Stimulated activated CD4-positive, alpha-beta T cell treated with anti-CD3 and anti-CD28 coated beads, Interleukin-2, amount 100 ng/mL, for 24 hours (primary cell): ENCODE data around the gene TAS1R3.

Source experiments
- DNase-seq, 2 donors: peaks; one replicate each; pipeline ENCODE4 v3.0.0-alpha.2; 2020

TAS1R3 gene

DNA sequence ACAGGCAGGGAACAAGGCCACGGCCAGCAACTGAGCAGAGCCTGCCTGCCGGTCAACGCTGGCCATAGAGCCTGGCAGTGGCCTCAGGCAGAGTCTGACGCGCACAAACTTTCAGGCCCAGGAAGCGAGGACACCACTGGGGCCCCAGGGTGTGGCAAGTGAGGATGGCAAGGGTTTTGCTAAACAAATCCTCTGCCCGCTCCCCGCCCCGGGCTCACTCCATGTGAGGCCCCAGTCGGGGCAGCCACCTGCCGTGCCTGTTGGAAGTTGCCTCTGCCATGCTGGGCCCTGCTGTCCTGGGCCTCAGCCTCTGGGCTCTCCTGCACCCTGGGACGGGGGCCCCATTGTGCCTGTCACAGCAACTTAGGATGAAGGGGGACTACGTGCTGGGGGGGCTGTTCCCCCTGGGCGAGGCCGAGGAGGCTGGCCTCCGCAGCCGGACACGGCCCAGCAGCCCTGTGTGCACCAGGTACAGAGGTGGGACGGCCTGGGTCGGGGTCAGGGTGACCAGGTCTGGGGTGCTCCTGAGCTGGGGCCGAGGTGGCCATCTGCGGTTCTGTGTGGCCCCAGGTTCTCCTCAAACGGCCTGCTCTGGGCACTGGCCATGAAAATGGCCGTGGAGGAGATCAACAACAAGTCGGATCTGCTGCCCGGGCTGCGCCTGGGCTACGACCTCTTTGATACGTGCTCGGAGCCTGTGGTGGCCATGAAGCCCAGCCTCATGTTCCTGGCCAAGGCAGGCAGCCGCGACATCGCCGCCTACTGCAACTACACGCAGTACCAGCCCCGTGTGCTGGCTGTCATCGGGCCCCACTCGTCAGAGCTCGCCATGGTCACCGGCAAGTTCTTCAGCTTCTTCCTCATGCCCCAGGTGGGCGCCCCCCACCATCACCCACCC is at the start of gene TAS1R3:
TAS1R3 (plus strand) TSS at position 213 of the 898 bp plus-strand sequence; CDS start at position 279, 66 bp downstream.
- DNase-seq = no peak

DNA sequence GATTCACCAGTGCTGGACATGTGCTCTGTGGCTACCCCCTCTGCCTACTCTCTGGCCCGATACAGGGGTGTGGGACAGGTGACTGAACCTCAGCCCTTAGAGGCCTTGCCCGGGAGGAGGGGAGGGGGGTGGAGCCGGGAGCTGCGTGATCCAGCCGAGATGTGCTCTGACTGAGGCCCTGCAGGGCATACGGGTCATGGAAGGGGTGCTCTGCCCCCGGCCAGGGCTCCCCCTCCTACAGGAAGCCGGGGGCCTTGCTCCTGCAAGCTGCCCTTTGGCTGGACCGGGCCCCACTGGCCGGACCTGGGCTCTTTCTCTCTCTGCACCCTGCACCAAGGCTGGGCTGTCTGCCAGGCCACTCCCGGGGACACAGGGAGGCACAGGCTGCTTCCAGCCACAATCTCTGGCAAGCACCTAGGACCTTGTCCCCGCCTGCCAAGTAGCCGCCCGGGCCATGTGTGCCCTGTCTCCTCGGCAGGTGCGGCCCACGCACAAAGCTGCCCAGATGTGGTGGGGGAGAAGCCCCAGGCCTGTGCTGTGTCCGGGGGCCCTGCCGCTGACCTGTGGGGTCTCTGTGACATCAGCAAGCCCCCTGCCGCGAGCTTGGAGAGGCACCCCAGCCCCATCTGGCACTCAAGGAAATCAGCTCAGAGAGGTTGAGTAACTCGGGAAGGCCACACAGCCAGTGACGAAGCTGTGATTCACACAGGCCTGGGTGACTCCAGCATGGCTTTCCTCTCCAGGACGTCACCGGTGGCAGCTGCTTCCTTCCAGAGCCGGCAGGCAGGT is 49.4 kb upstream of the TAS1R3 start:
- DNase-seq = no peak

DNA sequence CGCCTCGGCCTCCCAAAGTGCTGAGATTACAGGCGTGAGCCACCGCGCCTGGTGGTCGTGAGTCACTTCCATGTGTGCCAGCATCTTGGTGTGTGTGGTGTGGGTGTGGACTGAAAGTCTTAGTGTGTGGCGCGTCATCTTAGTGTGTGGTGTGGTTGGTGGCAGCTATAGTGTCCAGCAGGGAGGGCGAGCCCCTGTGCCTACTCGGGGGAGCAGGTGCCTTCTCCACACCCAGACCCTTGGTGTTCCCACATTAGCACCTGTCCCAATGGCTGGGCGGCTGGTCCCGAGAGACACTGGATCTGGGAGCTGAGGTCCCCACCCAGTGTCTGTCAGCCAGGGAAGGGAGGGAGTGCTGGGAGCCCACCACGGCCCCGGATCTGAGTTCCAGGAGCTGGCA is 48.1 kb upstream of the TAS1R3 start:
- no peak for DNase-seq

DNA sequence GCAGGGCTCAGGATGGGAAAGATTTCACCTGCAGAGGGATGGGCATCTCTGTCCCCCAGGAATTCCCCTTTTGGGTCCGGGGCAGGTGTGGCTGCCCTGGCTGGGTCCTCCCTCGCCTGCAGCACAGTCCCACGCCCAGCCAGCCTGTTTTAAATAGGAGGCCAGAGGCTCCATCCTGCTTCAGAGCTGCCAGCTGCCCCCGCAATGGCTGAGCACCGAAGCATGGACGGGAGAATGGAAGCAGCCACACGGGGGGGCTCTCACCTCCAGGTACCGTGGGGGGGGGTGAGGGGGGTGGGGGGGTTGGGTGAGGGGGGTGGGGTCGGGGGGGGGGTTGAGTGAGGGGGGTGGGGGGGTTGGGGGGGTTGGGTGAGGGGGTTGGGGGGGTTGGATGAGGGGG is 47.3 kb upstream of the TAS1R3 start:
- no peak for DNase-seq

DNA sequence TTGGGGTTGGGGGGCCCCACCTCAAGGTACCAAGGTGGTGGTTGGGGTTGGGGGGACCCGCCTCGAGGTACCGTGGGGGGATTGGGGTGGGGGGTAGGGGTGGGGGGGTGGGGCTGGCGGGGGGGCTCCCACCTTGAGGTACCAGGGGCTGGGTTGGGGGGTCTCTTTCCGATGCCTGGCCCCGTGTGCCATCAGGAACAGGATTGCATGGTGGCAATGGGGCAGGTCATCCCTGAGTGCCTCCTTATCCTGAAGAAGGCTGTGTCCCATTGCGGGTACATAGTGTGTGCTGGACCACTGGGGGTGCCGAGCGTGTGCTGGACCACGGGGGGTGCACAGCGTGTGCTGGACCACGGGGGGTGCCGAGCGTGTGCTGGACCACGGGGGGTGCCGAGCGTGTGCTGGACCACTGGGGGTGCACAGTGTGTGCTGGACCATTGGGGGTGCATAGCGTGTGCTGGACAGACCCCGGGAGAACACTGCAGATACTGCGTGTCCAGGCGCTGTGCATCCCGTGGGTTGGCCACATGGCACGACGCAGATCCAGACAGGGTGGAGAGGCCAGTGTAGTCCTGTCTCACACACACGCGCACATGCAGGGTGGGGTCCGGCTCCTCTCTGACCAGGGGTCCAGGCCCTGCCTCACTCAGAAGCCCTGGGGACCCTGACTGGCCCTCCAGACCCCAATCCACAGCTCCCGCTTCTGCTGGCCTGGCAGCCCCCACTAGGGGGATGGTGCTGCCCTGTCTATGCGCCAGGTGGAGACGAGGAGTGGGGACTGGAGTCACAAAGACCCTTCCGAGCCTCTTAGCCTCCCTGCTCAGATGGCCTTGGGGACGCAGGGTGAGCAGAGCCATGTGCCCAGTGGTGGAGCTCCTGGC is 46.6 kb upstream of the TAS1R3 start:
- no peak for DNase-seq

DNA sequence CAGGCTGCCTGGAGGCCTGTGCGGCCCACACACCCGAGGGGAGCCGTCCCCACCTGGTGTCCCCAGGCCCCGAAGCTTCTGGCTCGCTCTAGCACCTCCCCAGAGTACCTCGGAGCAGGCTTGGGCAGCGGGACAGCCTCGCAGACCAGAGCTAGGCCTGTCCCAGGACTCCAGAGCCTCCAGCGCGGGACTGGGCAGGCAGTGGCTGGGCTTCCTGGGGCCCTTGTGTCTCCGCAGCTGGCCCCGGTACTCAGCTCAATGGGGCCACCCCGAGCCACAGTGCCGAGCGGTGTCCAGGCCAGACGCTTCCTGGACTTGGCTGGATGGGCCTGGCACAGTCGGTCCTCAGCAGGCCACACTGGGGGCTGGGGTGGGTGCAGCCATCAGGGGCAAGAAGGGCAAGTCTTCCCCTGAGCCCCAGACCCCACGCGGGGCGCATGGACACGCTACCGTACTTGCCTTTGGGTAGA is 45.9 kb upstream of the TAS1R3 start:
- DNase-seq = no peak

DNA sequence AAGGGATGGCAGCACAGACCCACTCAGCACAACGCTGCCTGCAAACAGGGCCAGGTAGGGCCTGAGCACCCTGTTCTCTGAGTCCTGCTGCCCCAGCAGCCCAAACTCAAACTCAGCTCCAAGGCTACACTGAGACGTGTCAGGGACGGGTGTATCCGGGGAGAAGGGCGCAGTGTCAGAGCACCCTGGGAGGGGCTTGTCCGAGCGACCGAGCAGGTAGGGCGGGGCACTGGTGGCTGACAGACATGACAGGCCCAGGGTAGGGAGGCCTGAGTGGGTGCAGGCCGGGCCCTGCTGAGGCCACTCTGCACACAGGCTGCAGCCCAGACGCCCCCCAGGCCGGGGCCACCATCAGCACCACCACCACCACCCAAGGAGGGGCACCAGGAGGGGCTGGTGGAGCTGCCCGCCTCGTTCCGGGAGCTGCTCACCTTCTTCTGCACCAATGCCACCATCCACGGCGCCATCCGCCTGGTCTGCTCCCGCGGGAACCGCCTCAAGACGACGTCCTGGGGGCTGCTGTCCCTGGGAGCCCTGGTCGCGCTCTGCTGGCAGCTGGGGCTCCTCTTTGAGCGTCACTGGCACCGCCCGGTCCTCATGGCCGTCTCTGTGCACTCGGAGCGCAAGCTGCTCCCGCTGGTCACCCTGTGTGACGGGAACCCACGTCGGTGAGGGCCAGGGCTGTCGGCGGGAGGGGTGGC is 45.3 kb upstream of the TAS1R3 start:
- DNase-seq = no peak

DNA sequence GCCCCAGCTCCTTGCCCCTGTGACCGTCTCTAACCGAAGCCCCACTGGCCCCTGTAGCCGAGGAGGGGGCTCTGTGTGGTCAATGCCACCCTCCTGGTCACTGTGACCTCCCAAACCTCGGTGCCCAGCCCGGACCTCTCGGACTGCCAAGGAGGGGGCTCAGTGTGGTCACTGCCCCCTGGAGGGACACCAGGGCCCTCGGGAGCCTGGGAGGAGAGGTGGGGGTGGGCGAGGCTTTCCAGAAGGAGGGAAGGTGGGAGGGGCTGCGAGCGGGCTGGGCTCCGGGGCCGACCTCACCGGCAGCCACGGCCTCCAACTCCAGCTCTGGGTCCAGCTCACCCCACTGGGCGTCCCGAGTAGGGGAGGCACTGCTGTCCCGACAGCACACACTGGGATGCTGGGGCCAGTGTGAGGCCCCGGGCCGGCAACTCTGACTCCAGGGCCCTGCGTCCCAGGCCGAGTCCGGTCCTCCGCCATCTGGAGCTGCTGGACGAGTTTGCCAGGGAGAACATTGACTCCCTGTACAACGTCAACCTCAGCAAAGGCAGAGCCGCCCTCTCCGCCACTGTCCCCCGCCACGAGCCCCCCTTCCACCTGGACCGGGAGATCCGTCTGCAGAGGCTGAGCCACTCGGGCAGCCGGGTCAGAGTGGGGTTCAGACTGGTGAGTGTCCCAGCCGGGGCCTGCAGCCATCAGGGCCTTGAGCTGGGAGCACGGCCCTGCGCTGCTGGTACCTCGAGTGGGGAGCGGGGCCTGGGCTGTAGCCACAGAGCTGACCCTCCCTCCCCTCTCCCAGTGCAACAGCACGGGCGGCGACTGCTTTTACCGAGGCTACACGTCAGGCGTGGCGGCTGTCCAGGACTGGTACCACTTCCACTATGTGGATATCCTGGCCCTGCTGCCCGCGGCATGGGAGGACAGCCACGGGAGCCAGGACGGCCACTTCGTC is 44.5 kb upstream of the TAS1R3 start:
- DNase-seq = no peak

DNA sequence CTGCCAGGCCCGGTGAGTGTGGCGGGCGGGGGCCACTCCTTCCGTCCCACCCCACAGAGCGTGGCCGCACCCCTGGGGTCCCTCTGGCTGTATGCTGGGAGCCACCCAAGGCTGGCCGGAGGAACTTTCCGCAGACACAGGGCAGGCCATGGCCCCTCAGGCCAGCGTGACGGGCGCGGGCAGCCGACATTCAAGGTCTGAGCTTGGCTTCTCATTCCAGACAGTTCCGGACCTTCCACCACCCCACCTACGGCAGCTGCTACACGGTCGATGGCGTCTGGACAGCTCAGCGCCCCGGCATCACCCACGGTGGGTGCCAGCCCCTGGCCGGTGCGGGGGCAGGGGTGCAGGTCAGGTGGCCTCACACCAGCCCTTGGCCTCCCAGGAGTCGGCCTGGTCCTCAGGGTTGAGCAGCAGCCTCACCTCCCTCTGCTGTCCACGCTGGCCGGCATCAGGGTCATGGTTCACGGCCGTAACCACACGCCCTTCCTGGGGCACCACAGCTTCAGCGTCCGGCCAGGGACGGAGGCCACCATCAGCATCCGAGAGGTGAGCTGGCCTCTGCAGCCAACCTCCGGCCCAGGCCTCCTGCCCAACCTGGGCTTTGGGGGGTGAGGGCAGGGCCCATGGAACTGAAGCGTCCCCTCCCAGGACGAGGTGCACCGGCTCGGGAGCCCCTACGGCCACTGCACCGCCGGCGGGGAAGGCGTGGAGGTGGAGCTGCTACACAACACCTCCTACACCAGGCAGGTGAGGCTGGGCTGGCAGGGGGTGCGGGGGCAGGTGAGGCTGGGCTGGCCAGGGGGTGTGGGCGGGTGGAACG is 43.6 kb upstream of the TAS1R3 start:
- no peak for DNase-seq

DNA sequence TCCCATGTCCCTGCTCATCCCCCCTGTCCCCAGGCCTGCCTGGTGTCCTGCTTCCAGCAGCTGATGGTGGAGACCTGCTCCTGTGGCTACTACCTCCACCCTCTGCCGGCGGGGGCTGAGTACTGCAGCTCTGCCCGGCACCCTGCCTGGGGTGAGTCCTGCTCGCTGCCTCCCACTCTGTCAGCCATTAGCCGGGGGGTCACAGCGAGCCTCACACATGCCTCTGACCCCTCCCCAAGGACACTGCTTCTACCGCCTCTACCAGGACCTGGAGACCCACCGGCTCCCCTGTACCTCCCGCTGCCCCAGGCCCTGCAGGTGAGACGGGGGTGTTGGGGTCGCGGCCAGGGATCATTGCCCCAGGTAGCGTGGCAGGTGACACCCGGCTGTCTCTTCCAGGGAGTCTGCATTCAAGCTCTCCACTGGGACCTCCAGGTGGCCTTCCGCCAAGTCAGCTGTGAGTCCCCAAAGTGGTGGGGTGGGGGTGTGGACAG is 40.8 kb upstream of the TAS1R3 start:
- peak; percentile 76 to 77 for DNase-seq

DNA sequence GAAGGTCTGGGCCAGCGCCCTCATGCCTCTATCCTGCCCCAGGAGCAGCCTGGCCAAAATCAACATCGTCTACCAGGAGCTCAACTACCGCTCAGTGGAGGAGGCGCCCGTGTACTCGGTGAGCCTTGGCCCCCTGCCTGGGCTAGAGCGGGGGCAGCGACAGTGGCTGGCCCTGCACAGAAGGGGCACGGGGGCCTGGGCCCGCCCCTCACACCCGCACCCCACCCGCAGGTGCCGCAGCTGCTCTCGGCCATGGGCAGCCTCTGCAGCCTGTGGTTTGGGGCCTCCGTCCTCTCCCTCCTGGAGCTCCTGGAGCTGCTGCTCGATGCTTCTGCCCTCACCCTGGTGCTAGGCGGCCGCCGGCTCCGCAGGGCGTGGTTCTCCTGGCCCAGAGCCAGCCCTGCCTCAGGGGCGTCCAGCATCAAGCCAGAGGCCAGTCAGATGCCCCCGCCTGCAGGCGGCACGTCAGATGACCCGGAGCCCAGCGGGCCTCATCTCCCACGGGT is 40.0 kb upstream of the TAS1R3 start:
- no peak for DNase-seq

DNA sequence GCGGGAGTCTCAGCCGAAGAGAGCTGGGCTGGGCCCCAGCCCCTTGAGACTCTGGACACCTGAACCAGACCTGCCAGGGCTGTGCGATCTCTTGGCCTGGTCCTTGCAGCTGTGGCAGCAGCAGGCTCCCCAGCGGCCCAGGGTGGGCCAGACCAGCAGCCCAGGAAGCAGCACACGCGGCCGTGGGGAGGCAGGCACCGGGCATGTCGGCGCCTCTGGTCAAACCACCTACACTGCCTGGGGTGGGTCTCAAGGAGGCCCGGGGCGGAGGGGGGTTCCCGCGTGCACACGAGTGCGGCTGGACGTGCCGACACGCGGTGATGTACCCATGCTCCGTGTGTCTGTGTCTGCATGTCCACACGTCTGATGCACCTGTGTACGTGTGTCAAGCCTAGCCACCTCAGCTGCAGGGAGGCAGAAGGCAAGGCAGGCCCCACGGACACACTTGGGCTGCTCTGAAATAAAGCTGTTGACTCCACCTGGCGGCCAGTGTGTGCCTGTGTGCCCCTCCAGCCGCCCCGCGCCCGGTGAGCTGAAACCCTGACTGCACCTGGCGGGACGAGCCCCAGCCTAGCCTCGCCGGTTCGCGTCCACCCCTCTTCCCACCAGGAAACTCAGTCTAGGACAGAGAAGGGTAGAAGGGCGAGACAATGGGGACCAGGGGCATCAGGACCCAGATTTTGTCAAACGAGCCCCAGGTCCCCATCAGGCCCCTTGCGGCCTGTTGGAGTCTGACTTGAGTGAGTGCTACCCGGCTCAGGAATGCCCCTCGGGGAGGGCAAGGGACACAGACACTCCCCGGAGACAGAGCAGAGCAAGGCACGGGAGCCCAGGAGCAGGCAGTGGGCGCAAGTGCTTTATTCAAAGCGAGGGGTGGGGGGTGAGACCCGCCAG is 39.3 kb upstream of the TAS1R3 start:
- DNase-seq = peak; percentile 72 to 74

DNA sequence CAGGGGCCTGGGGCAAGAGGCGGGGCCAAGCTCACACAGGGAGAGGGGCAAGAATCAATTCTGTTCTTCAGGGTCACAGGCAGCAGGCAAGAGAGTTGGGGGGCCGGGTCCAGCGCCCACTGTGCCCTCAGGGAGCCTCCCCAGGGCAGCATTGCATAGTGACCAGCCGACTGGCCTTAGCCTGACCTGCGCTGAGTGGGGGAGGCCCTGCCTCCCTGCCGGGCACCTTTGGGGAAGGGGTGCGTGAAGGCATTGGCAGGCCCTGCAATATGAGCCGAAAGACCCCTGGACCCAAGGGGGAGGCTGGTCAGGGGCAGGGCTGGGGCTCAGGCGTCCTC is 38.7 kb upstream of the TAS1R3 start:
- DNase-seq = no peak

DNA sequence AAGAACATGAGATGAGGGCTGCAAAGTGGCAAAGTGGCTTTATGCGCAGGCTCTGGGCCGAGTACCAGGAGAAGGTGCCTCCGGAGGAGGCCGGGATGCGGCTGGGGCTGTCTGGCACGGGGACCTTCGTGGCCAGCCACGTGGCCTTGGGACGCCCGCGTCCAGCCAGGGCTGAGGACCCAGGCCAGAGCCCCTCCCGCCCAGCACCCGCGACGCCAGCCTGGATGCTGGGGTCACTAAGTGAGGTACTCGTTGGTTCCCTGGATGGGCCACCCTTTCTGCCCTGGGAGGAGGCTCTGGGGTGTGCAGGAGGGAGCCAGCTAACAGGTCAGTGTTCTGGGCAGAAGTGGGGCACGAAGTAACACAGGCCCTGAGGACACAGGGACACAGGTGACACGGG is 38.2 kb upstream of the TAS1R3 start:
- DNase-seq = no peak

DNA sequence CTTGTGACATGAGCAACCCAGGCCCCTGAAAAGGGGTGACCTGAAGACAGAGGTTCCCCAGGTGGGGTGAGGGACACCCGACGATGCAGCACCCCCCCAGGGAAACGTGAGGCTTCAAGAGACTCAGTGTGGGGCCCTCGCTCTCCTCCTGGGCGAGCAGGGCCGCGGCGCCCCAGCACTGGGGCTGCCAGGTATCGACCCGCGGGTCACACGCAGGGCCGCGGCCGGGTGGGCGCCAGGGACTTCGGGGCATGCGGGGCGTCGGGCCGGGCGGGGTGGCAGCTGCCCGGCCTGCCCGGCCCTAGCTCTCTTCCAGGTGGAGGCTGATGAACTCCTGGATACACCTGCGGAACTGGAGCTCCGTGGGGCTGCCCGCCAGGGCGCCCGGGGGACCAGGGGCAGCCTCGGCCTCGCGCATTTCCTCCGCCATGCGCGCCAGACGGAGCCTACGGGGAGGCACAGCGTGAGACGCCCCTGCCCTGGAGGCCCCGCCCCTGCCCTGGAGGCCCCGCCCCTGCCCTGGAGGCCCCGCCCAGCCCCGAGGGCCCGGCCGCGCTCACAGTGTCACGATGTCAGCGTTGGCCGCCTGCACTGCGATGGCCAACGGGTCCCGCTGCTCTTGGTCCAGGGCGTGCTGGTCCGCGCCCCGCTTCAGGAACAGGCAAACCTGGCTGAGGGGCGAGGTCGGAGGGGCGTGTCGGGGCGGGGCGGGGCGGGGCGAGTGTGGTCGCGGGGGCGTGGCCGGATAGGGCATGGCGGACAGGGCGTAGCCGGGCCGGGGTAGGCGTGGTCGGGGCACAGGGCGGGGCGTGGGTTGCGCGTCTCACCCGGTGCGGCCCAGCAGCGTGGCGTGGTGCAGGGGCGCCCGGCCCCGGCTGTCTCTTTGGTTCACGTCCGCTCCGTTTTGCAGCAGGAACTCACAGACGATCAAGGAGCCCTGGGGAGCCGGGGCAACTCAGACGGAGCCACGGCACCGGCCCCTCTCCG is 37.5 kb upstream of the TAS1R3 start:
- no peak for DNase-seq

DNA sequence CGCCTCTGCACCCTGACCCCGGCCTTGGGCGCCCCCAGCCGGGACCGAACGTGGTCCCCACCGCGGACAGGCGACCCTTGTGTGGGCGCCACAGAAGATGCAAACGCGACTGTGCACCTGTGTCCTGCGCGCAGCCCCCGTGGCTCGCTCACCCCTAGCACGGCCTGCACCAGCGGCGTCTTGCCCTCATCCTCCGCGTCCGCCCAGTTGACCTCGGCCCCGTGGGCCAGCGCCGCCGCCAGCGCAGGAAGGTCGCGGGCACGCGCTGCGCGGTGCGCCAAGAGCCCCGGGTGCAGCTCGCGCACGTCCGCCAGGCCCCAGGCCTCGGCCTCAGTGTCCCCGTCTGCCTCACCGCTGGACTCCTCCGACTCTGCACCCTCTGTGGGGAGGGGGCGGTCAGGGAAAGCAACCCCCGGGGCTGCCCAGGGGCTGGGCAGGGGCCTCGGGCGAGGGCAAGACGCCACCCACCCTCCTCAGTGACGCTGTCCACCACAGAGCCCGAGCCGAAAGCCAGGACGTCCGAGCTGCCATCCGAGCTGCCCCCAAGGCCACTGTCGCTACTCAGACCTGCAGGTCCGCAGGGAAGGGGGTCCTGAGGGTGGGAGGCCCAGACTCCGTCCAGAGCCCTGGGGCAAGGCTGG is 36.7 kb upstream of the TAS1R3 start:
- no peak for DNase-seq
